HepG2 (cell line): ENCODE results near the gene JAG1. TPM values are rescaled to one million over a fixed set of nuclear protein-coding genes. Genes with fewer than 3 reads are reported as not detected.

Experiments used
- ATAC-seq: fragments of 200-7000 bp; cut with Tn5 transposase; 3 replicates; pipeline ENCODE4 v1.9.1; 2020; ENCODE audit warnings: mild to moderate bottlenecking, moderate library complexity
- BruUV-seq: library from RNA; stranded (reverse); fragments of 400-500 nt; replicated peaks from 2 replicates; lab custom pipeline; 2021; lab: Mats Ljungman, UMichigan
- CTCF ChIA-PET: fragments of 300-600 bp; formaldehyde crosslinking; extraction: SDS; loops from one replicate; lab custom pipeline; 2021; ENCODE audit warnings: low total read pairs, inconsistent platforms, low intra/inter-chr PET ratio; lab: Yijun Ruan, JAX
- POLR2A ChIA-PET: fragments of 350-600 bp; sonication (Branson Sonifier 250); formaldehyde crosslinking; loops from one replicate; lab custom pipeline; 2020; ENCODE audit warnings: antibody characterized with exemption, inconsistent platforms; lab: Yijun Ruan, JAX
- DNase-seq: peaks from one replicate; pipeline ENCODE4 v3.0.0-alpha.2; 2015; ENCODE audit warnings: low spot score
- FAIRE-seq: peaks from 3 replicates; lab custom pipeline; 2011; peaks lifted over from hg19 to GRCh38; lab: Jason Lieb, UNC
- H2AFZ ChIP-seq: one replicate; pipeline ENCODE4 v1.6.1; 2011; ENCODE audit warnings: low read length, inconsistent platforms
- H3K27ac ChIP-seq: fragments of 300-600 bp; 3 replicates; pipeline ENCODE4 v1.8.0; 2011; ENCODE audit warnings: mixed run types, mild to moderate bottlenecking, mixed read lengths, low read length, inconsistent platforms; ENCODE audit not compliant: insufficient read depth; ENCODE audit errors: extremely low read length
- H3K27me3 ChIP-seq, 2 experiments: fragments of 200-600 bp in 1 of 2; 2 replicates in 1 of 2; 3 replicates in 1 of 2; pipeline versions ENCODE4 v1.6.0 to v1.8.0; 2011; ENCODE audit warnings: low read length in 2 of 2, mild to moderate bottlenecking in 2 of 2, moderate library complexity in 2 of 2, inconsistent platforms in 1 of 2; ENCODE audit not compliant: insufficient read depth in 2 of 2, control insufficient read depth in 1 of 2
- H3K36me3 ChIP-seq, 2 experiments: fragments of 200-600 bp in 1 of 2; replicated peaks in 1 of 2; 2 replicates in 1 of 2; 3 replicates in 1 of 2; pipeline versions ENCODE4 v1.5.1 to v1.8.0; 2011; ENCODE audit warnings: low read length in 2 of 2, inconsistent platforms in 1 of 2; ENCODE audit not compliant: insufficient read depth in 2 of 2, control insufficient read depth in 1 of 2
- H3K4me1 ChIP-seq: 2 replicates; pipeline ENCODE4 v1.5.1; 2012; ENCODE audit warnings: low read length, inconsistent platforms; ENCODE audit not compliant: insufficient read depth
- H3K4me2 ChIP-seq: 2 replicates; pipeline ENCODE4 v1.6.0; 2011; ENCODE audit warnings: low read depth, low read length, inconsistent platforms
- H3K4me3 ChIP-seq, 3 experiments: fragments of 200-600 bp in 1 of 3; sonication (generic), shearing (Covaris generic) in 1 of 3; replicated peaks in 1 of 3; 2 replicates each; pipeline ENCODE4 v1.5.1; 2011 to 2016; ENCODE audit warnings: low read length in 3 of 3, inconsistent platforms in 2 of 3, low read depth in 2 of 3, mild to moderate bottlenecking in 2 of 3, control low read depth in 1 of 3, mixed read lengths in 1 of 3; ENCODE audit not compliant: insufficient read depth in 1 of 3
- H3K79me2 ChIP-seq: one replicate; pipeline ENCODE4 v1.6.1; 2011; ENCODE audit warnings: low read length, inconsistent platforms; ENCODE audit not compliant: insufficient read depth
- H3K9ac ChIP-seq: 2 replicates; pipeline ENCODE4 v1.6.0; 2011; ENCODE audit warnings: mild to moderate bottlenecking, low read depth, low read length, inconsistent platforms; ENCODE audit not compliant: insufficient read depth
- H3K9me3 ChIP-seq: 2 replicates; pipeline ENCODE4 v1.5.1; 2012; ENCODE audit warnings: mild to moderate bottlenecking, low read length
- H4K20me1 ChIP-seq: 2 replicates; pipeline ENCODE4 v1.6.0; 2011; ENCODE audit warnings: inconsistent platforms, mild to moderate bottlenecking, low read length, moderate library complexity; ENCODE audit not compliant: insufficient read depth
- DR1 ChIP-seq: sonication (generic); formaldehyde crosslinking; IDR thresholded peaks from 2 replicates; pipeline ENCODE4 v1.8.0; 2021; ENCODE audit warnings: mild to moderate bottlenecking, missing genetic modification reagents, inconsistent platforms
- GPN1 ChIP-seq: sonication (generic); formaldehyde crosslinking; IDR thresholded peaks from 2 replicates; pipeline ENCODE4 v1.5.1; 2020; ENCODE audit warnings: missing genetic modification reagents, borderline replicate concordance
- IKZF5 ChIP-seq: IDR thresholded peaks from 2 replicates; pipeline ENCODE4 v1.6.1; 2018; ENCODE audit warnings: missing genetic modification reagents, mild to moderate bottlenecking, missing compliant biosample characterization
- PAX8 ChIP-seq: sonication (generic); formaldehyde crosslinking; IDR thresholded peaks from 2 replicates; pipeline ENCODE4 v1.8.0; 2022; ENCODE audit warnings: mild to moderate bottlenecking, missing genetic modification reagents, borderline replicate concordance
- RFX1 ChIP-seq: fragments of 450-650 bp; IDR thresholded peaks from 2 replicates; pipeline ENCODE4 v1.6.1; 2017
- RNF2 ChIP-seq: fragments of 450-650 bp; conservative IDR thresholded peaks from 2 replicates; pipeline ENCODE4 v1.6.1; 2016; ENCODE audit warnings: low read depth
- SKI ChIP-seq: fragments of 450-650 bp; IDR thresholded peaks from one replicate; pipeline ENCODE4 v1.6.1; 2018; ENCODE audit warnings: mild to moderate bottlenecking; ENCODE audit not compliant: partially characterized antibody
- STAT6 ChIP-seq: sonication (generic); formaldehyde crosslinking; IDR thresholded peaks from 2 replicates; pipeline ENCODE4 v1.4.0; 2020; ENCODE audit warnings: missing genetic modification reagents, mild to moderate bottlenecking, borderline replicate concordance
- ZFP82 ChIP-seq: sonication (generic); formaldehyde crosslinking; IDR thresholded peaks from 2 replicates; pipeline ENCODE4 v1.5.1; 2020; ENCODE audit warnings: mild to moderate bottlenecking, missing genetic modification reagents, borderline replicate concordance
- ZNF138 ChIP-seq: sonication (generic); formaldehyde crosslinking; IDR thresholded peaks from 2 replicates; pipeline ENCODE4 v1.5.0; 2020; ENCODE audit warnings: mild to moderate bottlenecking, low read depth, missing genetic modification reagents
- ZNF30 ChIP-seq: sonication (generic); formaldehyde crosslinking; IDR thresholded peaks from 2 replicates; pipeline ENCODE4 v1.5.0; 2020; ENCODE audit warnings: mild to moderate bottlenecking, missing genetic modification reagents
- ZSCAN22 ChIP-seq: sonication (generic); formaldehyde crosslinking; IDR thresholded peaks from 2 replicates; pipeline ENCODE4 v1.4.0; 2020; ENCODE audit warnings: mild to moderate bottlenecking, missing genetic modification reagents
- WGBS: methylation state at CpG from one replicate; pipeline ENCODE4 v1.1.6; 2017; ENCODE audit warnings: low lambda C conversion rate; 5-methylcytosine and 5-hydroxymethylcytosine counted together
- in situ Hi-C: cut with HindIII; loops from 2 replicates; pipeline ENCODE4 v1.10.0; 2017; ENCODE audit warnings: low pct_unique_long_range_greater_than_20kb; ENCODE audit not compliant: extremely low pct_ligation_motif_present
- intact Hi-C: fragments of 100-400 bp; cut with micrococcal nuclease; formaldehyde crosslinking; loops from one replicate; pipeline ENCODE4 v1.10.0; 2022; ENCODE audit not compliant: unreplicated experiment
- polyA plus RNA-seq, 8 experiments: library from polyadenylated mRNA; depleted of rRNA in 3 of 8; stranded (reverse) in 7 of 8; unstranded in 1 of 8; fragments of >200 nt; fragmentation: Illumina TruSeq in 4 of 8; extraction: Trizol in 4 of 8; gene quantifications; 2 replicates each; pipeline versions ENCODE4 v1.2.1 to v1.2.3, GENCODE V29; 2011 to 2016; ENCODE audit warnings: low read depth in 4 of 8, missing spikeins in 1 of 8, mixed read lengths in 1 of 8; ENCODE audit not compliant: insufficient read depth in 1 of 8
- total RNA-seq, 5 experiments: library from RNA; depleted of rRNA; stranded (reverse); fragments of >200 nt; fragmentation: Illumina TruSeq; extraction: Trizol; gene quantifications; 2 replicates each; pipeline ENCODE4 v1.2.3, GENCODE V29; 2016; ENCODE audit warnings: low read depth in 1 of 5
- TF ChIP-seq, protein P1 (sequence below): sonication (generic); formaldehyde crosslinking; IDR thresholded peaks from 2 replicates; pipeline ENCODE4 v1.4.0; 2020; ENCODE audit warnings: mild to moderate bottlenecking, missing genetic modification reagents
- TF ChIP-seq, protein P2 (sequence below): sonication (generic); formaldehyde crosslinking; IDR thresholded peaks from 2 replicates; pipeline ENCODE4 v1.8.0; 2022; ENCODE audit warnings: mild to moderate bottlenecking, missing genetic modification reagents
- TF ChIP-seq, protein P3 (sequence below): sonication (generic); formaldehyde crosslinking; IDR thresholded peaks from 2 replicates; pipeline ENCODE4 v1.4.0; 2020; ENCODE audit warnings: low read depth, missing genetic modification reagents

The JAG1 gene
- total and polyA plus RNA-seq, 2 of the 13 experiments (the other 11 are each of a cell fraction or from before 2014, with no cell fraction given): 47.1 to 56.3 TPM

- no peaks in the 10 kb centered on the region for H3K27me3 ChIP-seq
- ATAC-seq (no peak), FAIRE-seq (no peak), DNase-seq (no peak)
- peaks cover 16% of the 10 kb centered on the region for H3K4me1 ChIP-seq
- no TSS peak for BruUV-seq
- no peak overlapping the region for H3K27ac ChIP-seq
- 100% methylated on average over 2 of the region's 2 CpGs for WGBS
- H3K4me2 ChIP-seq: no peak overlapping the region
- intact Hi-C loops (no loop called here), in situ Hi-C loops (no loop called here)
- no peak overlapping the region for H3K4me3 ChIP-seq
- H3K36me3 ChIP-seq: peaks cover 0 to 6% of the 10 kb centered on the region in 2 experiments; a peak in 3 of 5 replicates
- no peak for TF ChIP-seq ZFP82
- TF ChIP-seq, protein P1, sequence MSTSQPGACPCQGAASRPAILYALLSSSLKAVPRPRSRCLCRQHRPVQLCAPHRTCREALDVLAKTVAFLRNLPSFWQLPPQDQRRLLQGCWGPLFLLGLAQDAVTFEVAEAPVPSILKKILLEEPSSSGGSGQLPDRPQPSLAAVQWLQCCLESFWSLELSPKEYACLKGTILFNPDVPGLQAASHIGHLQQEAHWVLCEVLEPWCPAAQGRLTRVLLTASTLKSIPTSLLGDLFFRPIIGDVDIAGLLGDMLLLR (CRISPR knock-in tag): no peak
- TF ChIP-seq ZNF138 (CRISPR knock-in tag): no peak
- TF ChIP-seq, protein P2, sequence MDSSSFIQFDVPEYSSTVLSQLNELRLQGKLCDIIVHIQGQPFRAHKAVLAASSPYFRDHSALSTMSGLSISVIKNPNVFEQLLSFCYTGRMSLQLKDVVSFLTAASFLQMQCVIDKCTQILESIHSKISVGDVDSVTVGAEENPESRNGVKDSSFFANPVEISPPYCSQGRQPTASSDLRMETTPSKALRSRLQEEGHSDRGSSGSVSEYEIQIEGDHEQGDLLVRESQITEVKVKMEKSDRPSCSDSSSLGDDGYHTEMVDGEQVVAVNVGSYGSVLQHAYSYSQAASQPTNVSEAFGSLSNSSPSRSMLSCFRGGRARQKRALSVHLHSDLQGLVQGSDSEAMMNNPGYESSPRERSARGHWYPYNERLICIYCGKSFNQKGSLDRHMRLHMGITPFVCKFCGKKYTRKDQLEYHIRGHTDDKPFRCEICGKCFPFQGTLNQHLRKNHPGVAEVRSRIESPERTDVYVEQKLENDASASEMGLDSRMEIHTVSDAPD (CRISPR knock-in tag): no peak
- no peak for TF ChIP-seq PAX8 (CRISPR knock-in tag)
- TF ChIP-seq SKI: no peak
- no peak for TF ChIP-seq IKZF5 (CRISPR knock-in tag)
- TF ChIP-seq, protein P3, sequence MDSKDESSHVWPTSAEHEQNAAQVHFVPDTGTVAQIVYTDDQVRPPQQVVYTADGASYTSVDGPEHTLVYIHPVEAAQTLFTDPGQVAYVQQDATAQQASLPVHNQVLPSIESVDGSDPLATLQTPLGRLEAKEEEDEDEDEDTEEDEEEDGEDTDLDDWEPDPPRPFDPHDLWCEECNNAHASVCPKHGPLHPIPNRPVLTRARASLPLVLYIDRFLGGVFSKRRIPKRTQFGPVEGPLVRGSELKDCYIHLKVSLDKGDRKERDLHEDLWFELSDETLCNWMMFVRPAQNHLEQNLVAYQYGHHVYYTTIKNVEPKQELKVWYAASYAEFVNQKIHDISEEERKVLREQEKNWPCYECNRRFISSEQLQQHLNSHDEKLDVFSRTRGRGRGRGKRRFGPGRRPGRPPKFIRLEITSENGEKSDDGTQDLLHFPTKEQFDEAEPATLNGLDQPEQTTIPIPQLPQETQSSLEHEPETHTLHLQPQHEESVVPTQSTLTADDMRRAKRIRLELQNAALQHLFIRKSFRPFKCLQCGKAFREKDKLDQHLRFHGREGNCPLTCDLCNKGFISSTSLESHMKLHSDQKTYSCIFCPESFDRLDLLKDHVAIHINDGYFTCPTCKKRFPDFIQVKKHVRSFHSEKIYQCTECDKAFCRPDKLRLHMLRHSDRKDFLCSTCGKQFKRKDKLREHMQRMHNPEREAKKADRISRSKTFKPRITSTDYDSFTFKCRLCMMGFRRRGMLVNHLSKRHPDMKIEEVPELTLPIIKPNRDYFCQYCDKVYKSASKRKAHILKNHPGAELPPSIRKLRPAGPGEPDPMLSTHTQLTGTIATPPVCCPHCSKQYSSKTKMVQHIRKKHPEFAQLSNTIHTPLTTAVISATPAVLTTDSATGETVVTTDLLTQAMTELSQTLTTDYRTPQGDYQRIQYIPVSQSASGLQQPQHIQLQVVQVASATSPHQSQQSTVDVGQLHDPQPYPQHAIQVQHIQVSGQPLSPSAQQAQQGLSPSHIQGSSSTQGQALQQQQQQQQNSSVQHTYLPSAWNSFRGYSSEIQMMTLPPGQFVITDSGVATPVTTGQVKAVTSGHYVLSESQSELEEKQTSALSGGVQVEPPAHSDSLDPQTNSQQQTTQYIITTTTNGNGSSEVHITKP (CRISPR knock-in tag): no peak
- no peak for TF ChIP-seq STAT6 (CRISPR knock-in tag)
- no peak for TF ChIP-seq DR1 (CRISPR knock-in tag)
- no peak for TF ChIP-seq RNF2
- TF ChIP-seq ZNF30 (CRISPR knock-in tag): no peak
- no peak for TF ChIP-seq ZSCAN22 (CRISPR knock-in tag)
- TF ChIP-seq GPN1 (CRISPR knock-in tag): no peak
- no peak for TF ChIP-seq RFX1
- no peak overlapping the region for H3K9ac ChIP-seq
- H4K20me1 ChIP-seq: no peaks in the 10 kb centered on the region
- POLR2A ChIA-PET: interaction anchor here (0.5 to 0.9 kb wide), 3 partner anchors 44 to 64 kb away, joined by 3 to 5 read pairs (median 4); partner anchors contain the start of gene JAG1
- no peaks in the 10 kb centered on the region for H3K79me2 ChIP-seq
- CTCF ChIA-PET: no interaction called here
- H2AFZ ChIP-seq: no peak overlapping the region
- no peaks in the 10 kb centered on the region for H3K9me3 ChIP-seq
Measured at GRCh38 chr20:10609276-10609675, 64.5 kb downstream of the JAG1 start.
